ENCODE data around the gene MAPK14.

Gene MAPK14

GRCh38 chr6:36071714-36072113 is 44.1 kb downstream of the MAPK14 start:
- no peak for TF ChIP-seq CTCF (IDR thresholded peaks at IDR 0.05; ENCODE audit: low read length, missing control alignments)
- no peak for DNase-seq (ENCODE audit: low read depth)
- no peak overlapping the region for H3K4me3 ChIP-seq (replicated peaks; ENCODE audit: low read depth, low read length)

- DNase-seq (ENCODE audit: low read depth) = no peak
- H3K4me3 ChIP-seq (replicated peaks; ENCODE audit: low read depth, low read length) = no peak overlapping the region
- TF ChIP-seq CTCF (IDR thresholded peaks at IDR 0.05; ENCODE audit: low read length, missing control alignments) = no peak
Observed at GRCh38 chr6:36072681-36073080, 45.1 kb downstream of the MAPK14 start.

GRCh38 chr6:36073587-36073986 is 46.0 kb downstream of the MAPK14 start:
- no peak overlapping the region for H3K4me3 ChIP-seq (replicated peaks; ENCODE audit: low read depth, low read length)
- no peak for TF ChIP-seq CTCF (IDR thresholded peaks at IDR 0.05; ENCODE audit: low read length, missing control alignments)
- DNase-seq (ENCODE audit: low read depth) = no peak

- H3K4me3 ChIP-seq (replicated peaks; ENCODE audit: low read depth, low read length) = no peak overlapping the region
- DNase-seq (ENCODE audit: low read depth) = no peak
- TF ChIP-seq CTCF (IDR thresholded peaks at IDR 0.05; ENCODE audit: low read length, missing control alignments) = peak; percentile 8
Observed at GRCh38 chr6:36075656-36076055, 48.0 kb downstream of the MAPK14 start.

- no peak for TF ChIP-seq CTCF (IDR thresholded peaks at IDR 0.05; ENCODE audit: low read length, missing control alignments)
- no peak for DNase-seq (ENCODE audit: low read depth)
- no peak overlapping the region for H3K4me3 ChIP-seq (replicated peaks; ENCODE audit: low read depth, low read length)
Observed at GRCh38 chr6:36076178-36077063, 48.8 kb downstream of the MAPK14 start.

- no peak for DNase-seq (ENCODE audit: low read depth)
- TF ChIP-seq CTCF (IDR thresholded peaks at IDR 0.05; ENCODE audit: low read length, missing control alignments) = no peak
- no peak overlapping the region for H3K4me3 ChIP-seq (replicated peaks; ENCODE audit: low read depth, low read length)
Observed at GRCh38 chr6:36078159-36078558, 50.6 kb downstream of the MAPK14 start.

- no peak overlapping the region for H3K4me3 ChIP-seq (replicated peaks; ENCODE audit: low read depth, low read length)
- no peak for DNase-seq (ENCODE audit: low read depth)
- no peak for TF ChIP-seq CTCF (IDR thresholded peaks at IDR 0.05; ENCODE audit: low read length, missing control alignments)
Observed at GRCh38 chr6:36079601-36080000, 52.0 kb downstream of the MAPK14 start.

All from fibroblast of pulmonary artery (primary cell).